Measurements from ENCODE around the gene NEDD4L.

The NEDD4L gene

GRCh38 chr18:58394046-58394445 lies 350.0 kb downstream of the NEDD4L start:
- peaks cover 4 to 69% of the 10 kb centered on the region in 2 experiments; a peak in 1 of 3 replicates for H3K36me3 ChIP-seq (ENCODE audit: control insufficient read depth in 2 of 2, insufficient read depth in 1 of 2, low read length in 2 of 2)
- no peaks in the 10 kb centered on the region for H3K4me1 ChIP-seq (ENCODE audit: control insufficient read depth, insufficient read depth, low read length)
- H3K27ac ChIP-seq (ENCODE audit: extremely low read depth, low read depth, low read length), result no peak overlapping the region
- ChIA-PET POLR2A (no interaction called here), CTCF (interaction anchor here (1.2 to 1.3 kb wide), 2 partner anchors 213 kb away, joined by 3 read pairs; no protein-coding TSS in a partner anchor)
- H3K4me3 ChIP-seq (ENCODE audit: low read depth, low read length), result no peak overlapping the region
- TF ChIP-seq ZNF169 (tag by site-specific recombination; IDR thresholded peaks at IDR 0.05), result no peak
- TF ChIP-seq ZNF560 (tag by site-specific recombination; IDR thresholded peaks at IDR 0.05; ENCODE audit: borderline replicate concordance), result no peak
- TF ChIP-seq ZNF777 (tag by site-specific recombination; IDR thresholded peaks at IDR 0.05; ENCODE audit: borderline replicate concordance), result no peak
- TF ChIP-seq WT1 (tag by site-specific recombination; IDR thresholded peaks at IDR 0.05), result no peak
- TF ChIP-seq ZNF76 (tag by site-specific recombination; IDR thresholded peaks at IDR 0.05; ENCODE audit: borderline replicate concordance, low read depth), result no peak
- no peak for TF ChIP-seq ZNF221 (tag by site-specific recombination; IDR thresholded peaks at IDR 0.05; ENCODE audit: borderline replicate concordance)
- TF ChIP-seq, protein P1, sequence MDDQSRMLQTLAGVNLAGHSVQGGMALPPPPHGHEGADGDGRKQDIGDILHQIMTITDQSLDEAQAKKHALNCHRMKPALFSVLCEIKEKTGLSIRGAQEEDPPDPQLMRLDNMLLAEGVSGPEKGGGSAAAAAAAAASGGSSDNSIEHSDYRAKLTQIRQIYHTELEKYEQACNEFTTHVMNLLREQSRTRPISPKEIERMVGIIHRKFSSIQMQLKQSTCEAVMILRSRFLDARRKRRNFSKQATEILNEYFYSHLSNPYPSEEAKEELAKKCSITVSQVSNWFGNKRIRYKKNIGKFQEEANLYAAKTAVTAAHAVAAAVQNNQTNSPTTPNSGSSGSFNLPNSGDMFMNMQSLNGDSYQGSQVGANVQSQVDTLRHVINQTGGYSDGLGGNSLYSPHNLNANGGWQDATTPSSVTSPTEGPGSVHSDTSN (CRISPR knock-in tag; IDR thresholded peaks at IDR 0.05), result no peak
- TF ChIP-seq ZNF530 (tag by site-specific recombination; IDR thresholded peaks at IDR 0.05; ENCODE audit: low read depth), result no peak
- no peak for TF ChIP-seq ZNF121 (tag by site-specific recombination; IDR thresholded peaks at IDR 0.05)
- no peak for TF ChIP-seq ZNF214 (tag by site-specific recombination; IDR thresholded peaks at IDR 0.05; ENCODE audit: borderline replicate concordance)
- TF ChIP-seq ZNF10 (tag by site-specific recombination; IDR thresholded peaks at IDR 0.05), result no peak
- TF ChIP-seq, protein P2, sequence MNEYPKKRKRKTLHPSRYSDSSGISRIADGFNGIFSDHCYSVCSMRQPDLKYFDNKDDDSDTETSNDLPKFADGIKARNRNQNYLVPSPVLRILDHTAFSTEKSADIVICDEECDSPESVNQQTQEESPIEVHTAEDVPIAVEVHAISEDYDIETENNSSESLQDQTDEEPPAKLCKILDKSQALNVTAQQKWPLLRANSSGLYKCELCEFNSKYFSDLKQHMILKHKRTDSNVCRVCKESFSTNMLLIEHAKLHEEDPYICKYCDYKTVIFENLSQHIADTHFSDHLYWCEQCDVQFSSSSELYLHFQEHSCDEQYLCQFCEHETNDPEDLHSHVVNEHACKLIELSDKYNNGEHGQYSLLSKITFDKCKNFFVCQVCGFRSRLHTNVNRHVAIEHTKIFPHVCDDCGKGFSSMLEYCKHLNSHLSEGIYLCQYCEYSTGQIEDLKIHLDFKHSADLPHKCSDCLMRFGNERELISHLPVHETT (tag by site-specific recombination; IDR thresholded peaks at IDR 0.05), result no peak
- TF ChIP-seq ZNF155 (tag by site-specific recombination; IDR thresholded peaks at IDR 0.05), result no peak
- no peak for TF ChIP-seq ZNF362 (tag by site-specific recombination; IDR thresholded peaks at IDR 0.05)
- no peak for TF ChIP-seq ZXDB (tag by site-specific recombination; IDR thresholded peaks at IDR 0.05)
- no peaks in the 10 kb centered on the region for H3K9me3 ChIP-seq (ENCODE audit: control insufficient read depth, insufficient read depth, low read depth, low read length)

GRCh38 chr18:58394602-58395425 lies 350.8 kb downstream of the NEDD4L start:
- POLR2A ChIA-PET, result no interaction called here
- CTCF ChIA-PET, result interaction anchor here (0.6 to 1.2 kb wide), 5 partner anchors 100 to 369 kb away, joined by 3 read pairs; no protein-coding TSS in a partner anchor
- no peak overlapping the region for H3K4me3 ChIP-seq (ENCODE audit: low read depth, low read length)
- TF ChIP-seq KLF1 (tag by site-specific recombination; IDR thresholded peaks at IDR 0.05) (no peak), WT1 (tag by site-specific recombination; IDR thresholded peaks at IDR 0.05) (no peak), PRDM1 (tag by site-specific recombination; IDR thresholded peaks at IDR 0.05) (no peak), ZNF830 (tag by site-specific recombination; IDR thresholded peaks at IDR 0.05; ENCODE audit: low read depth) (no peak), AEBP2 (tag by site-specific recombination; IDR thresholded peaks at IDR 0.05; ENCODE audit: borderline replicate concordance) (no peak), ZNF560 (tag by site-specific recombination; IDR thresholded peaks at IDR 0.05; ENCODE audit: borderline replicate concordance) (no peak), ZNF658 (tag by site-specific recombination; IDR thresholded peaks at IDR 0.05) (no peak), ZNF292 (tag by site-specific recombination; IDR thresholded peaks at IDR 0.05; ENCODE audit: borderline replicate concordance, low read depth) (no peak)
- TF ChIP-seq, protein P3, sequence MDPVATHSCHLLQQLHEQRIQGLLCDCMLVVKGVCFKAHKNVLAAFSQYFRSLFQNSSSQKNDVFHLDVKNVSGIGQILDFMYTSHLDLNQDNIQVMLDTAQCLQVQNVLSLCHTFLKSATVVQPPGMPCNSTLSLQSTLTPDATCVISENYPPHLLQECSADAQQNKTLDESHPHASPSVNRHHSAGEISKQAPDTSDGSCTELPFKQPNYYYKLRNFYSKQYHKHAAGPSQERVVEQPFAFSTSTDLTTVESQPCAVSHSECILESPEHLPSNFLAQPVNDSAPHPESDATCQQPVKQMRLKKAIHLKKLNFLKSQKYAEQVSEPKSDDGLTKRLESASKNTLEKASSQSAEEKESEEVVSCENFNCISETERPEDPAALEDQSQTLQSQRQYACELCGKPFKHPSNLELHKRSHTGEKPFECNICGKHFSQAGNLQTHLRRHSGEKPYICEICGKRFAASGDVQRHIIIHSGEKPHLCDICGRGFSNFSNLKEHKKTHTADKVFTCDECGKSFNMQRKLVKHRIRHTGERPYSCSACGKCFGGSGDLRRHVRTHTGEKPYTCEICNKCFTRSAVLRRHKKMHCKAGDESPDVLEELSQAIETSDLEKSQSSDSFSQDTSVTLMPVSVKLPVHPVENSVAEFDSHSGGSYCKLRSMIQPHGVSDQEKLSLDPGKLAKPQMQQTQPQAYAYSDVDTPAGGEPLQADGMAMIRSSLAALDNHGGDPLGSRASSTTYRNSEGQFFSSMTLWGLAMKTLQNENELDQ (tag by site-specific recombination; IDR thresholded peaks at IDR 0.05; ENCODE audit: low read depth), result no peak
- TF ChIP-seq, protein P4, sequence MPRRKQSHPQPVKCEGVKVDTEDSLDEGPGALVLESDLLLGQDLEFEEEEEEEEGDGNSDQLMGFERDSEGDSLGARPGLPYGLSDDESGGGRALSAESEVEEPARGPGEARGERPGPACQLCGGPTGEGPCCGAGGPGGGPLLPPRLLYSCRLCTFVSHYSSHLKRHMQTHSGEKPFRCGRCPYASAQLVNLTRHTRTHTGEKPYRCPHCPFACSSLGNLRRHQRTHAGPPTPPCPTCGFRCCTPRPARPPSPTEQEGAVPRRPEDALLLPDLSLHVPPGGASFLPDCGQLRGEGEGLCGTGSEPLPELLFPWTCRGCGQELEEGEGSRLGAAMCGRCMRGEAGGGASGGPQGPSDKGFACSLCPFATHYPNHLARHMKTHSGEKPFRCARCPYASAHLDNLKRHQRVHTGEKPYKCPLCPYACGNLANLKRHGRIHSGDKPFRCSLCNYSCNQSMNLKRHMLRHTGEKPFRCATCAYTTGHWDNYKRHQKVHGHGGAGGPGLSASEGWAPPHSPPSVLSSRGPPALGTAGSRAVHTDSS (tag by site-specific recombination; IDR thresholded peaks at IDR 0.05), result no peak

More at GRCh38 chr18:58394602-58395425, 350.8 kb downstream of the NEDD4L start:
- H3K4me1 ChIP-seq (ENCODE audit: control insufficient read depth, insufficient read depth, low read length), result no peaks in the 10 kb centered on the region
- H3K9me3 ChIP-seq (ENCODE audit: control insufficient read depth, insufficient read depth, low read depth, low read length), result no peaks in the 10 kb centered on the region
- H3K27ac ChIP-seq (ENCODE audit: extremely low read depth, low read depth, low read length), result no peak overlapping the region
- peaks cover 2 to 66% of the 10 kb centered on the region in 2 experiments; a peak in 1 of 3 replicates for H3K36me3 ChIP-seq (ENCODE audit: control insufficient read depth in 2 of 2, insufficient read depth in 1 of 2, low read length in 2 of 2)
